LHCN-M2 (cell line): ENCODE measurements around the gene ADAM19. TPM values are rescaled to one million over a fixed set of nuclear protein-coding genes. Genes with fewer than 3 reads are reported as not detected.

Experiments used
- DNase-seq: peaks from one replicate; pipeline ENCODE4 v3.0.0-alpha.2; 2012; ENCODE audit warnings: low read depth
- total RNA-seq: library from RNA; depleted of rRNA; stranded (reverse); fragments of >200 nt; gene quantifications from 2 replicates; pipeline ENCODE4 v1.2.3, GENCODE V29; 2014

Gene ADAM19
- total RNA-seq, 1 experiment from 2014 or later: 89.1 TPM

DNA sequence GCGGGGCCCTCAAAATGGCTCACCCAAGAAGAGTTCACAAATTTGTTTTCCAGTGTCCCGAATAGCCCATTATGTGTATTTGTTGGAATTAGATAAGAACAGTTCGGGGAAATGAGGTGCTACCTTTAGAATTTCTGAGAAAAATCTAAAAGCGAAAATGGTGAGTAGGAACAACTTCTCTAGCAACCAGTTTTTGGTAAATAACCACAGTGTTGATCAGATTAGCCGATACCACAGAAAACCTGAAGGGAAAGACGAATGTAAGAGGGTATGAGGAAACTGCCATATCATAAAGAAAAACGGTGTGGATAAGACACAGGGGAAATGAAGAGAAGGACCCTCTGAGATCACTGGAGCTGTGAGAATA, 31.0 kb downstream of the ADAM19 start:
- DNase-seq: no peak

DNA sequence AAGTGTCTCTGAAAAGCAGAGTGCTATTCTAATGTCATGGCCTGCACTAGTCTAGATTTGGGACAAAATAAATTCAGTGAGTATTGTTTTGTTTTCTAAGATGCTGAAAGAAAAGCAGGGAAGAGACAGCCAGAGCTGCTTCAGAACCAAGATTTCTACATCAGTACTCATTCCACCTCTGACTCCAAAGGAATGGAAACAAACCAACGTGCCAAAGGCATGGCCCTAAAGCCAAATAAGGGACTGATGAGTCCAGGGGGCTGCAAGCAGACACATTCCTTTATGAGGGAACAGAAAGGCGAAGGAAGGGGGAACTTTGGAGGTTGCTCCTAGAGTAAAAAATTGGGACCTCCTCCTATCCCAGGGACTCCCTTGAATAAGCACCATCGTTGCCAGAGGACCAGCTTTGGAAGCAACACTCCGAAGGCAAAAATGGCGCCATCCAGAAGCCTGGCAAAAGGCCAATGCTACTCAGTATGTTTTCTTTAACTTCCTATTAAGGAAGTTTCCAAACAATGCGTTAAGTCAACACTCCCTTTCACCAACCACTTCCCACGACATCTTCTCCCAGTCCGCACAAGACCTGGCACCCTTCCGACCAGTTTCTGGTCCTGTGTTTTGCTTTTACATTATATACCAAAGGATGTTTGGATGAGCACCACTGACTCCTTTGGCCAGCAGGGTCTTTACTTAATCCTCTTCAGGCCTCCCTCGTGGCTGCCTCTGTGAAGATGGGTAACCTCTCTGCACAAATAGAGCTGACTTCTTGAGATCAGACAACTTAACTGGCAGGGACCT, 31.6 kb downstream of the ADAM19 start:
- DNase-seq: no peak

DNA sequence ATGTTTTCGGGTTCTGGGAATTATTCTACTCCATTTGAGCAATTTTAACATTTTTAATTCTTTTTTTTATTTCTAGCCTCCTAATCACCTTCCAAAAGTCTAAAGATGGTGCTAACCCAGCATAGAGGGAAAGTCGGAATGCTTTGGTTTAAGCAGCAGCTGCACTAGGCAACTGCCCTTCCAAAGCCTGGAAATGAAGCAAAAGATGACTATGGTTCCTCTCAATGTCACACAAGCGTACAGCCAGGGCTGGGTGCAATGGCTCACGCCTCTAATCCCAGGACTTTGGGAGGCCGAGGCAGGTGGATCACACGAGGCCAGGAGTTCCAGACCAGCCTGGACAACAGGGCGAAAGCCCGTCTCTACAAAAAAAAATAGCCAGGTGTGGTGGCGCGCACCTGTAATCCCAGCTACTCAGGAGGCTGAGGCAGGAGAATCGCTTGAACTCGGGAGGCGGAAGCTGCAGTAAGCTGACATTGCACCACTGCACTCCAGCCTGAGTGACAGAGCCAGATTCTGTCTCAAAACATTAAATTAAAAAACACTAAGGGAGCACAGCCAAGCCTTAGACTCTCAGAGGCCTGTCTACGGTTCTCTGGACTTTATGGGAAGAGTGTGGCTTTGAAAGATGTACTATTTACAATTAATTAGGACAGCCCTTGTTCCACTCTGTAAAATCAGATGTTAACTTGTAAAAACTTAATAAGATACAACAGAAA, 33.1 kb downstream of the ADAM19 start:
- DNase-seq: no peak

DNA sequence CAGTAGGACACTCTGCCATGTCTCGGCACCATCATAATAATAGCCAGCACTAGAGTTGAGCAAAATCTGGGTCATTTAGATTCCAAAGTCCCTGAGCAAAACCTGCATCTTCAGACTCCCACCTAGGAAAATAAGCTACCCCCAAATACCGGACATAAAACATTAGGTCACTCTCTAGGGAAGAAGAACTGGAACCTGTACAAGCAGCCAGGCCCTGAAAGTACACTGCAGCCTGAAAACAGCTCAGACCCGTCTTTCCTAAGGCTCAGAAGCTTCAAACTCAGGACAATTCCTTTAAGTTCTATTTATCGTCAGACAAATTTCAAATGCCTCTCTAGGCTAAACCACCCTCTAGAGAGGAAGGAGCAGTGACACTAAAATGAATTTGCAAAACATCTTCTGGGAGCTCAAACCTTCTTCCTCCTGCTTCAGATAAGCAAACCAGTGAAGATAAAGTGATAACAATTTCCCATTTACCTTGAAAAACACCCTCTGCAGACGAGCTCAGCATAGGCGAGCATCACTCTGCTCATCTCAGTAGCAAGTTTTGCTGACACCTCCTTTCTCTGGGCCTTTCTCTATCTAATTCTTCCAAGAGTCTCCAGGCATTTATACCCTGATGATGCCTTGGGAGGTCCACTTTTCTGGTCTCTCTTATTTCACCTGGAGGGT, 34.0 kb downstream of the ADAM19 start:
- no peak for DNase-seq

DNA sequence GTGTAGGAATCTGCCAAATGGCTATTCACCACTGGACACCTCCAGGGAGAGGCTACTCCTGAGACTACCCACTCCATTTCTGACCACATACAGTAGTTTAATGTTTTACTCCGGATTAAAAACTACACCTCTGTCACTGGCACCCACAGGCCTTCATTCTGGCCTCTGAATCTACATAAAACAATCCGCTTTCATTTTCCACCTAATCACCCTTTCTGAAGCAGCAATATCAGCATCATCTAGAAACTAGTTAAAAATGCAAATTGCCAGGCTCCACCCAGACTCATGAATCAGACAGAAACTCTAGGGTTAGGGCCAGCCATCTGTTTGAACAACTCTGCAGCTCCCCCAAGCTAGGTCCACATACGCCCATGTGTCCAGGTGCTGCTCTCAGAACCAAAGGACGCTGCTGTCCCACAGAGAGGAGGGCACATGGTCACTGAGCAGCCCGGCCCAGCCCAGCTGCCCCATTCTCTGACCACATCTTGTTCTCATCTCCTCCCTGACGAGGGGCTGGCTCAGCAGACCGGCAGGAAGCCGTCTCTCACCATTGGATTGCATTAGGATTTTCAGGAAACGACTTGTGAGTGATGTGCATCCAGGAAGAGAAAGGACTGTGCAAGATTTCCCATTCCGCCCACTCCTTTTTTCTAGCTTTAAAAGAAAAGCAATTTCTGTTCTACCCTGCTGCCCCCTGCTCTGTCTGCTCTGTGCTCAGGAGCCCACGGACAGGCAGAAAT, 34.7 kb downstream of the ADAM19 start:
- DNase-seq: peak; percentile 81

DNA sequence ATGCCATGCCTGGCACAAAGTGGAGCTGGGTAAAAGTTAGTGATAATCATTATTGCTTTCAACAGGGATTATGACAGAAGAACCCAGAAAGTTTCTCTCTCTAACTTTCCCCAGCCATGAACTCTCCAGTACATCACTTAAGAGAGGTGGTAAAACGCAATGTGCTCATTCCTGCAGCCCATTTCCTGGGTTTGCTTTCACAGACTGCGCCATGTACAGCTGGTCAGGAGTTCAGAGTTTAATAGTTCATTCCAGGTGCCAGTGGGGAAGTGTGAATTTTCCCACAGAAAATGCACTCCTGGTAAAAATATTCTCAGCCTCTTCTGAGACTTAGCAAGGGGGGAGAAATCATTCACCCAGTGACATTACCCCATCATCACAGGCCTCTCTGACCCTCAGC, 35.5 kb downstream of the ADAM19 start:
- DNase-seq: no peak

DNA sequence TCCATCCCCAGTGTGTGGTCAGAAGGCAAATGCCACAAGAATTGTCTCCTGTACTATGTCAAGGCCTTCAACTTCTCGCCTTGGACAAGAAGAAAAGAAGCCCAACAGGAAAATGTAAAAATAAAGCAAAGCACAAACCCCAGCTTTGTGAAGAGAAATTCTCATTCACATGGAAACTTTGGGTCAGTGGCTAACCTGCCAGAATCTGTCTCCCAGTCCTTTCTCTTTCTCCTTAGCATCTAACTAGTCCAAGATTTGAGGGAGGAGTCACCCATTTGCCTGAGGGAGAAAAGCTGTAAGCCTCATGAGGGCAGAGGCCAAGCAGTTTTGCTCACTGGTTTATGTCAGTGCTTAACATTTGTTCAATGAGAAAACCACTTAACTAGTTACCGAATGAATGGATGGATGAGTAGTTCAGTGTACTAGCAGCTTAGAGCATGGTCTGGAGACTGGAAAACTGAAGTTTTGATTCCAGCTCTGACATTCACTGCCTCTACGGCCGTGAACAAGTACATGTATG, 36.0 kb downstream of the ADAM19 start:
- DNase-seq: no peak

DNA sequence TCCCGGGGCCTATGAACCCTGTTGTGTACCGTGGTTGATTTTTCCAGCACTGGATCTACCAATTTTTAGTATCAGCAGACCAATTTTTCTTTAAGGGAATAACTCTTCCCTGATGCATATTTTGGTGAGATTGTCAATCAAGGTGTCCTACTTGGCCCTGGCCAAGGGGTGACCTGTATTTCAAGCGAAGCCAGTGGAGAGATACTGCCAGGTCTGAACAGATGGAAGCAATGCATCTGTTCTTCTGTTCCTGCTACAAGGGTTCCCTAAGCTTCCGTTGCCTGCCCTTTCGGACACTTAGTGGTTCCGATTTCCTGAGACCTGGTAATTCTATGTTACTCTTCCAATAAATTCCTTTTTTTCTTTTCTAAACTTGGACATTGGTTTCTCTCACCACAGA, 37.3 kb downstream of the ADAM19 start:
- no peak for DNase-seq

DNA sequence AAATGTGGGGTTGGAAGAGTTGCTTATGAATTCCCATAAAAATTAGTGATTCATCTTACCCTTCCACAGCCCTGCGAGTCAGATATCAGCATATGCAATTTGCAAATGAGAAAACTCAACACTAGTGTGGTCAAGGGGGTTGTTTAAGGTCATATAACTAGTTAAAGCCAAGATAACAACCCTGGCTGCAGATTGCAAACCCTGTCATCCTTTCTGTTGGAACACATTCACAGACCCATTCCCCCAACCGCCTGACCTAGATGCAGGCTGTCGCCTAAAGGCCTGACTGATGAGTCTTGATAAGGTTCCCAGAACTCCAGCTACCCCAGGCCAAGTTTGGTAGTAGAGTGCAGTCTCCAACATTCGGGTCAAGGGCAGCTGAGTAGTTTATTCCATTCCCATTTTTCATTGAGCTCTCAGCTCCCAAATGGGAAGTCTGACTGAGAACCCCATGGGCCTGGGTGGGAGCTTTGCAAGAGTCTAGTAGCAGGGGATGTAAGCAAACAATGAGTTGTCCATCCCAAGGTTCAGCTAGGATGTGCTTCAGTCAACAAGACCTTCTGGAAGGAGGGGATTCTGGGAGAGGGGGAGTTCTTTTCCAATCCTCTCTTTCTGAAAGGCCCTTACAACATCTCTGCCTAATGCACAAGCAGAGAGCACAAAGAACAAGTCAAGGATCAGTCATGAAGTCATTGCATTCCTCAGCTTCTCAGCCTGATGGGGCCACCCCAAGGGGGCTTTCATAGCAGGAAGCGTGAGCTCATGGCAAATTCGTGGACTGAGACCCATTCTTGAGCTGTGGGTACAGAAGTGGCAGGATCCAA, 40.3 kb downstream of the ADAM19 start:
- peak; percentile 58 for DNase-seq

DNA sequence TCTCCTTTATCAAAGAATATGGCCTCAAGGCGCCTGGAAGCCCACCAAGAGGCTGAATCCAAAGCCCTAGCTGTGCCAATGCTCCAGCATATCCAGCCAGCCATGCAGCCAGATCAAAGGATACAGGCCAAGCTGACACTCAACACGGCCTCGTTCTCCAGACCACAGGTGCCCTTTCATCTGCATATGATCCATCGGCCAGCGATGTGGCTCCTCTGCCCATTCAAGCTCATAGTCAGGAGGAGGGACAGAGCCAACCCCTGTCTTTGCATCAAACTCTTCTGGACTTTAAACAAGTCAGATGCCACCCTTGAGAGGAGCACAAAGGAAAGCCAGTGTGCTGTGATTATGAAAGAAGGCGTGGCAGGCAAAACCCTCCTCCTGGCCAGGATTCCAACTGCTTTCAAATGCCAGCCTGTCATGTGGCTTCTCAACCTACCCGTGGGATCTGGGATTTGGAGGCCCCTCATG, 42.5 kb downstream of the ADAM19 start:
- DNase-seq: no peak

DNA sequence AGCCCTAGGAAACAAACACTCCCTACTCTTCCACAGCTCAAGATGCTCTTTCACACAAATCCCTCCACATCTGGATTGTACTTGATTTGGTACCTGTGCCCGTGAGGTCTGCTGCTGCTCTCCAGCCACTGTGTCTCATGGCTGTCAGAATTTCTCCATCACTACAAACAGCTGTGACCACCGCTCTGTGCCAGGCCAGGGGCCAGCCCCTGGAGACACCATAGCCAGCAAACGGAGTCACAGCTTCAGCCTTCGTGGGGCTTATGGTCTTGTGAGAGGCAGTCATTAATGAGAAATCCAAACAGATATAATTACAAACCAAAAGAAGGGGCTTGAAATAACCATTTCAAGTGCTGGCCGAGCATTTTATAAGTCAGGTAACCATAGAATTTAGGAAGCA, 43.6 kb downstream of the ADAM19 start:
- no peak for DNase-seq

DNA sequence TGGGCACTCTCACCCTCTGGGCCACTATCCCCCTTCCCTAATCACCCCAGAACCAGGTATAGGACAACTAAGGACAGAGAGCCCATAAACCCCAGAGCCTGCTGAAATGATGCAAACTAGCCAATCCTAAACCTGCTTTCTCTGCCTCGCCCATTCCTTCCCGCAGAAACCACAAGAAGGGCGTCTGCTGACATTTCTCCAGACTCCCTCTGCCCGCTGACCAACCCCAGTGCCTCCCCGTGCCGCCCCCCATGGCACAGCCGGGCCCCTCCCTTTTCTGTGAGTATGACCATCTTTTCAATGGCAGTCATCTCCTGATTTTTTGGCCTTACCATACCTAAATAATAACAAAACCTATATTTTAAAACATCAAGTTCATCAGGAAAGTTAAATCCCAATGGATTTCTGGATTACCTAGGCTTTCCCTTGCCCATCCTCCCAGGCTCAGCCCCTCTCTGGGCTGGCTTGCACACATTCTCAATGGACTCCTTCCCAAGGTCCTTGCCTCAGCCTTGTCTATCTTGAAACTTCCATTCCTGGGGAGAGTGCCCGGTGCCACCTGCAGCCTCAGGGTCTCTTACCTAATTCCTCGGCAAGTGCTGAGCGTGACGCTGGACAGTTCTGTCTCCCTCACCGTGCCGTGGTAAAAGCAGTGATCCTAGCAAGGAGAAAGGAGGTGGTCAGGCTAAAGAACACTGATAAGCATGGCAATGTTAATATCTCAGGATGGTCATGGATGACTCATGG, 45.2 kb downstream of the ADAM19 start:
- no peak for DNase-seq

DNA sequence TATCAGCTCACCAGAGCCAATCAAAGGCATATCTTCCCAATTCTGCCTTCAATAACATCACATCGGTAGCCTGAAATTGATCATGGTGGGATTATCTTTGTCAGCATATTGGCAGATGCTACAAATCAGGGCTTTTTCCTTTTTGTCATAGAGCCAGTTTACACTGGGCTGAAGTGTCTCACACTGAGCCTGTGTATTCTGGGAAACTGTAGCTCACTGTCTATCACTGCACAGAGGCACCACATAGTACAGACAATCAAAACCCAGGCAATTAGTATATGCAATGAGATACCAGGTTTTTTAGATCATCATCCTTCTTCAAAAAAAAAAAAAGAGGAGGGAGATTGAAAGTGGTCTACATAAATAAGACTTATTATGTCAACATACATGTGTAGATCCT, 46.6 kb downstream of the ADAM19 start:
- DNase-seq: no peak

DNA sequence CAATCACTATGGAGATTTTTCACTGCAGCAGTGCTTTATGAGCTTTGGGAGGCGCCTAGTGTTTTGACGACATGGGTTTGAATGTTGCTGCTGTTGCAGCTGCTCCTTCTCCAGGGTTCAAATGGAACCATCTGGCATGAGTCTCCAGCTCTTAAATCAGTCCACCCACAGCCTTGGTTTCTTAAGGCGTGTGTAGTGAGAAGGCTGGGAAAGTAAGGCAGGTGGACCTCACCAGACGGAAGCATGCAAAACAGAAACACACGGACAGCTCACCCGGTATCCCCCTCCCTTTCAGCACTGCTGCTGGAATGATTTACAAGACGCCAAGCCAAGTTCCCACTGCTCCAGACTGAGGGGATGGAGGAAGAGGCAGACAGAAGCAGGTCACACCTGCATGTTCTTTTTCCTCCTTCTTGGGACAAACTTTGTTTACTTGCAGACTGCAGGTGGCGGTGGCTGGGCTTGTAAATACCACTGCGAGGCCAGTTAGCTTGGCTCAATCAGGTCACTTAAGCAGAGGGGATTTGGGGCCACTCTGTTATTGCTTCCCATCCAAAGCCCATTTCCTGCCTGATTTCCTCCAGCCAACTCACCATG, 47.4 kb downstream of the ADAM19 start:
- peak; percentile 44 for DNase-seq

DNA sequence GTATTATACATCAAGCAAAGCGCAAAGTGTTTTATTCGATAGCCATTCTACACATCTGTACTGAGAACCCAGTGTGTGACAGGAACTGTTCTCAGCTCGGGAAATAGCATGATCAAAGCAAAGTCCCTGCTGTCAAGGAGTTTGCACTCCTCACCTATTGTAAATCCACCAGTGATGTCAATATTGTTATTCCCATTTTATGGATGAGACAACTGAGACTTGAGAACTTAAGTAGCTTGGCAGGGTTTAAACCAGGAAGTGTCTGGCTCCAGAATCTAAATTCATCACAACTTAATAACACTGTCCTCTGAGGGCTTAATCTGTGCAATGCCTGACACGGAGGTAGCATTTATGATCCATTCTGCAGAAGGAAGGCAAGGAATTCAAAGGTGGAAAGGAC, 50.7 kb downstream of the ADAM19 start:
- DNase-seq: no peak

DNA sequence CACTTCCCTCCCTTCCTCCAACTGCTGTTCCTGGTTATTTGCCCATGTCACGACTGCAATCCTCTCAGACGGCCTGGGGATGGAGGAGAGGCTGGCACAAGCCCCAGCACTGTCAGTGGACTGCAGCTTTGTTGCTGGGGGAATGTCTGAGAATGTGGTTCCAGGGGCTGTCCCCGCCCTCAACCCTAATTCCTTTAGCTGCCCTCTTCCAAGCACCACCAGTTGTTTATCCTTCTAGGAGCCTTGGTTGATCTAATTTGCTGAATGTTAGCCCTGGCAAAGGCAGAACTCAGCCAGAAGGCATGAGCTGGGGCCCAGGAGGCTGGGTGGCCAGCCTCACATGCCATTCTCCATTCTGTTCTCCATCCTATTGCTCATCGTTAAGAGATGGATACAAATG, 51.6 kb downstream of the ADAM19 start:
- no peak for DNase-seq

DNA sequence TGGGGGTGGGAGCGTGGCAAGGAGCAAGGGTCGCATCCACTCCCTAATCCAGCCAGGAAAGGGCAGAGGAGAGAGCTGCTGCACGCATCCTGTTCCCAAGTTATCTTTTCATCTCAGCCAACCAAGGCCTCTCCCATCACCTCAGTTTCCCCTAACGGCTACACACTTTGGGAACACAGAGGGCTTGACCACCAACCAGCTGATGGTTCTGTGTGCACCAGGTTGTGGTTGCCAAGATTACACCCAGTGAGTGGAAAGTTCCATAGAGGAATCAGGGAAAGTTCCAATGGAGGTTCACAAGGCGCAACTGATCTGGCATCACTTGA, 53.9 kb downstream of the ADAM19 start:
- no peak for DNase-seq

DNA sequence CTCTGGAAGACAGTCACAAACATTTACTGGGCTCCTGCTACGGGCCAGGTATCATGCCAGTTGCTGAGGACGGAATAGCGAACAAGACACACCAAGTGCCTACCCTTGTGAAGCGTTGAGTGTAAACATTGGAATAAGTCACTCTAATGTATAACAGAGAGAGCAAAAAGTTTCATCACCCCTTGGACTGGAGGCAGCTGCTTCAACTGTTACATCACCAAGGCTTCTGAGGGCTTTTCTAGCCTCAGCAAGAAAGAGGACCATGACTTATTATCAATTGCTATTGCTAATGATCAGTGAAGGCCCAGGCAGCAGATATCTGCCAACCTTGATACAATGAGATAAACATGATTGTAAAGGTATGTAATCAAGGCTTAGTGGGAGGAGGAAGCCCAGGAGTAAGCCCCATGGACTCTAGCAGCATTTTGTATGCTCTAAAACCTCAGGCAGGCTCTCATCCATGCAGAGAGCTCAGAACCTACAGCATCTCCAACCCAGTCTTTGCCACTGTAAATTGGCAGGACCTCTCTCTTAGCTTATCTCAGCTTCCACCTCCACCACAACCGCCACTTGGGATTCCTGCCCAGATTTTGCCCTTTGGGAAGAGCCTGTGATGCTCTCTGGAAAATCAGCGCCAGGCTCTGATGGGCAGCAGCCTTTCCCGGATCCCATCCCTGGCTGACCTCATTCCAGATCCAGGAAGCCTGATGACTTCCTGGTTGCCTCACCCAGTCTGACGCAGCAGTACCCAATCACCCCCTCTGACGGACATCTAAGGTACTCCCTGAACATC, 54.5 kb downstream of the ADAM19 start:
- DNase-seq: peak; percentile 64
